ENCODE data around the gene ARMS2.

Gene ARMS2

DNA sequence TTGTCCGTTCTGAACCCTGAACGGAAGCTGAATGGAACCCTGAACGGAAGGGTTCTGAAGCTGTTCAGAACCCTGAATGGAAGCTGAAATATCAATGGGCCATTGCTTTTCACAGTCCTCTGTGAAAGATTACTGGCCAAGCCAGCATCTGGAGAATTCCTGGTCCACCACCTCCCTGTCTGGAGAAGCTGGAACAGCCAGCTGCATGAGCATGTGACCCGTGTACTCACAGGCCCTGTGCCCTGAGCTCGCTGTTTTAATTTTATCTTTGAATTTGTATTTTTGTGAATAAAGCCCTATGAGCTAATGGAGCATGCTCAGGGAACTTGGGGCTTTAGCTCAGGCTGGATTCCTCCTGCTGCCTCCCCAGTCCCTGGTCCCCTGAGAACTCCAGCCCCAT, 44.1 kb downstream of the ARMS2 start:
- peaks cover 21% of the 10 kb centered on the region for H3K36me3 ChIP-seq (ENCODE audit: control insufficient read depth, insufficient read depth, low read length, severe bottlenecking)
- no peak for DNase-seq (ENCODE audit: low read depth)
- H3K4me1 ChIP-seq (ENCODE audit: control insufficient read depth, insufficient read depth, low read length), result peaks cover 48% of the 10 kb centered on the region
- H3K27me3 ChIP-seq (replicated peaks; ENCODE audit: control insufficient read depth, insufficient read depth, low read length), result no peaks in the 10 kb centered on the region
- H3K9me3 ChIP-seq (ENCODE audit: control insufficient read depth, low read length), result no peaks in the 10 kb centered on the region
- peak overlapping the region; percentile 64 for H3K9ac ChIP-seq (ENCODE audit: low read length)
- H3K4me3 ChIP-seq (ENCODE audit: low read length), result no peak overlapping the region

DNA sequence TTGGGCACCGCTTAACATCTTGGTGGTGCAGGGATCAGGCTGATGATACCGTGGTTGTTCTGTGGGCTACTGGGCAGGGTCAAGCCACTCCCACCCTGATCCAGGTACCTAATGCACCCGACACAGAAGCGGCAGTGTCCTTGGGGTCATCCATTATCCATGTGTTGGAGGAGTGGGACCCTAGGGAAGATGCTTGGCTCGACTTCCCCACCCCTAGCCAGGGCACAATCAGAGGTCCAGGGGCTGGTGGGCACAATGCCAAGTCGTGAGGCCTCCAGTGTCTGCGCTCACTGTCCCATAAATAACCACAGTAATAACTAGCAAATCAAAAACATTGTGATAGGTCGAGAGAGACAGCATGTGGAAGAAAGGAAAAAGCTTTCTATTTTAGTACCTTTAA, 44.6 kb downstream of the ARMS2 start:
- no peaks in the 10 kb centered on the region for H3K9me3 ChIP-seq (ENCODE audit: control insufficient read depth, low read length)
- H3K4me3 ChIP-seq (ENCODE audit: low read length), result no peak overlapping the region
- H3K27me3 ChIP-seq (replicated peaks; ENCODE audit: control insufficient read depth, insufficient read depth, low read length), result no peaks in the 10 kb centered on the region
- peak overlapping the region; percentile 64 for H3K9ac ChIP-seq (ENCODE audit: low read length)
- peaks cover 21% of the 10 kb centered on the region for H3K36me3 ChIP-seq (ENCODE audit: control insufficient read depth, insufficient read depth, low read length, severe bottlenecking)
- peaks cover 43% of the 10 kb centered on the region for H3K4me1 ChIP-seq (ENCODE audit: control insufficient read depth, insufficient read depth, low read length)
- DNase-seq (ENCODE audit: low read depth), result no peak

DNA sequence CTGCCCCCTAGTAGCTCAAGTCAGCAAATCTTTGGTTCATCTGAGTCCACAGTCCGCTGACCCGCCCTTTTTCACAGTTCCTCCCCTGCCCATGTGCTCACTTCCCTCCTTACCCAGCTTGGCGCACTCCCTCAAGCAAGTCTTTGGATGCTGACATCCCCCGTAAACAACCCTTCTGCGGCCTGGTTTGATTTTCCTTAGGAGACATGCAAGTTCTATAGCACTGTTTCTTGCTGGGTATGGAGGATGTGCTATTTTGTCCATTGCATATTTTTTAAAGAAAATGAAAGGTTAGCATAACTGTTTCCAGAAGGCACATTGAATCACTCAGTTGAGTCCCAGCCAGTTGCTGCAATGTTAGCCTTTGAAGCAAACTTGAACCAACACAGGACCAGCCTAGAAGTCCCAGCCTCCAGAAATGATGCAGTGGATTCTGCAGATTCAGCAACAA, 45.1 kb downstream of the ARMS2 start:
- peak overlapping the region; percentile 64 for H3K9ac ChIP-seq (ENCODE audit: low read length)
- H3K4me3 ChIP-seq (ENCODE audit: low read length), result no peak overlapping the region
- peaks cover 21% of the 10 kb centered on the region for H3K36me3 ChIP-seq (ENCODE audit: control insufficient read depth, insufficient read depth, low read length, severe bottlenecking)
- no peaks in the 10 kb centered on the region for H3K27me3 ChIP-seq (replicated peaks; ENCODE audit: control insufficient read depth, insufficient read depth, low read length)
- peaks cover 42% of the 10 kb centered on the region for H3K4me1 ChIP-seq (ENCODE audit: control insufficient read depth, insufficient read depth, low read length)
- no peaks in the 10 kb centered on the region for H3K9me3 ChIP-seq (ENCODE audit: control insufficient read depth, low read length)
- DNase-seq (ENCODE audit: low read depth), result peak; percentile 85

DNA sequence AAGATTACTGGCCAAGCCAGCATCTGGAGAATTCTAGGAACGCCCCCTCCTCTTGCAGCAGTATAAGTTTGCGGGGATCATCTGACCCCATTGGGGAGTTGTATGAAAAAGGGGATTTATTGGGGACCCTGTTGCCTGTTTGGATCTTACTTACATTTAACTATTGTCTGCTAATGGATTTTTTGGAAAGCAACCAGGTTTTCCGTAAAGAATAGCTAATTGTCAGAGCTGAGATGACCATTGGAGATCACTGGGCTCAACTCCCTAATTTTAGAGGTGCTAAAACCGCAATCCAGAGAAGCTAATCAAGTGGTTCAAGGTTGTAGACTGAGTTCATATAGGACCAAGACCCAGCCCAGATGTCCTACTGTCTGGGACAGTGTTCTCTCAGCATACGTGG, 45.7 kb downstream of the ARMS2 start:
- Histone ChIP-seq H3K4me3 (ENCODE audit: low read length) (no peak overlapping the region), H3K9ac (ENCODE audit: low read length) (no peak overlapping the region), H3K27me3 (replicated peaks; ENCODE audit: control insufficient read depth, insufficient read depth, low read length) (no peaks in the 10 kb centered on the region), H3K36me3 (ENCODE audit: control insufficient read depth, insufficient read depth, low read length, severe bottlenecking) (peaks cover 21% of the 10 kb centered on the region), H3K9me3 (ENCODE audit: control insufficient read depth, low read length) (no peaks in the 10 kb centered on the region), H3K4me1 (ENCODE audit: control insufficient read depth, insufficient read depth, low read length) (peaks cover 39% of the 10 kb centered on the region)
- no peak for DNase-seq (ENCODE audit: low read depth)

DNA sequence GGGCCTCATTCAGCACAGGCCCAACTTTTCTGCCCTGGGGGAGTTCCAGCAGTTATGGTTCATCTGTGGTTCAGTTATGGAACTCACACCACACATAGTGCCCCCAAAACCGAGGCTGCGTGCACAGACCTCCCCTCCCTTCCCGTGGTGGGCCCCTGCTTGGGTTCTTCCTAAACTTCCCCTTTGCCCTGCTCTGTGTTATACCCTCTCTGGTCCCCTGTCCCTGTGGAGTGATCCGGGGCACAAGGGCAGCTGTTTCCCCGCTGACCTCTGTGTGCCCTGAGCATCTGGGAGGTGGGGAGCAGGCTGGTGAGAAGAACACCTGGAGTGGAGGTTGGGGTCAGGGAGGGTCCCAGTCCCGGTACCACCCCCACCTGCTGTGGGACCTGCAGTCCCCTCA, 46.3 kb downstream of the ARMS2 start:
- Histone ChIP-seq H3K9ac (ENCODE audit: low read length) (no peak overlapping the region), H3K4me3 (ENCODE audit: low read length) (no peak overlapping the region), H3K9me3 (ENCODE audit: control insufficient read depth, low read length) (no peaks in the 10 kb centered on the region), H3K4me1 (ENCODE audit: control insufficient read depth, insufficient read depth, low read length) (peaks cover 35% of the 10 kb centered on the region), H3K27me3 (replicated peaks; ENCODE audit: control insufficient read depth, insufficient read depth, low read length) (no peaks in the 10 kb centered on the region), H3K36me3 (ENCODE audit: control insufficient read depth, insufficient read depth, low read length, severe bottlenecking) (peaks cover 21% of the 10 kb centered on the region)
- DNase-seq (ENCODE audit: low read depth), result no peak

DNA sequence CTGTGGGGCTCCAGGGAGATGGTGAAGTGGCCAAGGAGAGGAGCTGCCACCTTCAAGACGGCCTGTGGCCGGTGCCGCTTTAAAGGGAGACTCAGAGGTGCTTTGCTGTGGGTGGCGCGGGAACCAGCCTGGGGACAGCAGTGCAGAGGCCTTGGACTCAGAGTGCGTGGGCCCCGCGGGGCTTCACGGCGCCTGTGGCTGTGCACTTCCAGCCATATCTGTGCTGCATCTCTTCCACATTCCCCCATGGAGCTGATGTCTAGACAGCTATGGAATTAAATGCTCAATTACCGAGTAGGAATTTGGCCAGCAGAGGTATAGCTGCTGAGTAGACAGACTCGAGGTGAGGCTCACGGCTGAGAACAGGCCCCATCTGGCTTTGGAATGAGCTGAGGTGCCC, 48.6 kb downstream of the ARMS2 start:
- Histone ChIP-seq H3K4me1 (ENCODE audit: control insufficient read depth, insufficient read depth, low read length) (peaks cover 32% of the 10 kb centered on the region), H3K9me3 (ENCODE audit: control insufficient read depth, low read length) (no peaks in the 10 kb centered on the region), H3K27me3 (replicated peaks; ENCODE audit: control insufficient read depth, insufficient read depth, low read length) (no peaks in the 10 kb centered on the region), H3K36me3 (ENCODE audit: control insufficient read depth, insufficient read depth, low read length, severe bottlenecking) (peaks cover 41% of the 10 kb centered on the region), H3K9ac (ENCODE audit: low read length) (no peak overlapping the region), H3K4me3 (ENCODE audit: low read length) (no peak overlapping the region)
- DNase-seq (ENCODE audit: low read depth), result no peak

DNA sequence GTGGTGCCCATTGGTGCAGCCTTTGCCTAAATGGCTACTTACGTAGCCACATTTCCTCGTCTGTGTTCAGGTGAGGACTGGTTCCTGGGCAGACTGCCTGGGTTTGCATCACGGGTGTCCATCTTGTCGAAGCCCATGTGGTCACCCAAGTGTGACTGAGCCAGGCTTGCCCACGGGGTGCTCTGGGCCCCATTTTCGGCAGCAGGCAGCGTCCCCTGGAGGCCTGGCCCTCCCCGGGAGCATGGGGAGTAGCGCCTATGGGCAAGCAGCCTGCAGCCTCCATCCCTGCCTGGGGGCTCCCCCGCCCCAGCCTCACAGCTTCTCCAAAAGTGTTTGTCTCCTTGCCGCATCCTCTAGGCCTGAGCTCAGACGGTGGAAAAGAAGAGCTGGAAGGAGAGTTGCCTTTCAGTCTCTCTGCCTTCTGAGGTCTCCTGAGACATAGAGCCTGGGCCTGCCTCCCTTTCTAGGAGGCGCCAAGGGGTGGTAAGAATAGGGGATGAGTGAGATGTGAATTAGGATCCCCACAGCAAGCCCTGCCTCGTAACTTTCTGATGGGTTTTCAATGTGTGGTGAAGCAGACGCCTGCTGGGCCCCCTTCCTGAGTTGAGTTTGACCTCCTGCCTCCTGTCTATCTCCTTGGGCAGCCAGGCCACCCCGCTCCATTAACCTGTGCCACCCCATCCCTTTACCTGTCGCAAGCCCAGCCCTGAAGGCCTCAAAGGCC, 49.6 kb downstream of the ARMS2 start:
- Histone ChIP-seq H3K36me3 (ENCODE audit: control insufficient read depth, insufficient read depth, low read length, severe bottlenecking) (peaks cover 52% of the 10 kb centered on the region), H3K9me3 (ENCODE audit: control insufficient read depth, low read length) (no peaks in the 10 kb centered on the region), H3K4me3 (ENCODE audit: low read length) (no peak overlapping the region), H3K4me1 (ENCODE audit: control insufficient read depth, insufficient read depth, low read length) (peaks cover 21% of the 10 kb centered on the region), H3K27me3 (replicated peaks; ENCODE audit: control insufficient read depth, insufficient read depth, low read length) (no peaks in the 10 kb centered on the region), H3K9ac (ENCODE audit: low read length) (peak overlapping the region; percentile 20)
- DNase-seq (ENCODE audit: low read depth), result no peak

DNA sequence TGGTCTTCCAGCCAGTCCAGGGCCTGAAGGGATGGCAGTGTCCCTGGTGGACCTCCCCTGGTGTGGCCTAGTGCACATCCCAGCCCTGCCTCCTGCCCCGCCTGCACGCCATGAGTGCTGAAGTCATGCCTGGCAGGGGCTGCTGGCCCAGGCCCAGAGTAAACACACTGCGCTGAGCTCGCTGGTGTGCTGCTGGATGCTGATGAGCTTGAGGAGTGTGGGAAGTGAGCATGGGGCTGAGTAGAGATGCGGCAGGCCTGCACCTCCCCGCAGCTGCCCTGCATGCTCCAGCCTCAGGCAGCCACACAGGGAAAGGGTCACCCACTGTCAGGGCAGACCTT, 50.1 kb downstream of the ARMS2 start:
- H3K4me3 ChIP-seq (ENCODE audit: low read length), result no peak overlapping the region
- H3K36me3 ChIP-seq (ENCODE audit: control insufficient read depth, insufficient read depth, low read length, severe bottlenecking), result peaks cover 57% of the 10 kb centered on the region
- H3K27me3 ChIP-seq (replicated peaks; ENCODE audit: control insufficient read depth, insufficient read depth, low read length), result no peaks in the 10 kb centered on the region
- H3K9ac ChIP-seq (ENCODE audit: low read length), result no peak overlapping the region
- H3K9me3 ChIP-seq (ENCODE audit: control insufficient read depth, low read length), result no peaks in the 10 kb centered on the region
- DNase-seq (ENCODE audit: low read depth), result peak; percentile 93
- H3K4me1 ChIP-seq (ENCODE audit: control insufficient read depth, insufficient read depth, low read length), result peaks cover 16% of the 10 kb centered on the region

DNA sequence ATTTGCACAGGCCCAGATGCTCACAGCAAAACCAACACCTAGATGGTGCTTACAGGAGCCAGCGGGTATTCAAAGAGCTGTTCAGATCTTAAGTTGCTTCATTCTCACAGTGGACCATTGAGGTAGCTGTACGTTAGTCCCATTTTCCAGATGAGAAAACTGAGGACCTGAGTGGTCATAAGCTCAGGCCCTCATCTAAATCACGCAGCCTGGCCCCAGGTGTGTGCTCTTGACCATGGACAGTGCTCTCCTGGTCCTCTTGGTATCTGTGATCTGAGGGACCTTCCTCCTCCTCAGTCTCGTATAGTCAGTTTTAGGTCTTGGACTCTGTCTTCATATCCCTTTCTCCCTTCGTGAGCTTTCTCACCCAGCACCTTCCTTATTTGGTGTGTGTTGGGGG, 50.6 kb downstream of the ARMS2 start:
- H3K4me3 ChIP-seq (ENCODE audit: low read length), result no peak overlapping the region
- no peaks in the 10 kb centered on the region for H3K9me3 ChIP-seq (ENCODE audit: control insufficient read depth, low read length)
- no peak for DNase-seq (ENCODE audit: low read depth)
- peaks cover 13% of the 10 kb centered on the region for H3K4me1 ChIP-seq (ENCODE audit: control insufficient read depth, insufficient read depth, low read length)
- H3K9ac ChIP-seq (ENCODE audit: low read length), result no peak overlapping the region
- H3K27me3 ChIP-seq (replicated peaks; ENCODE audit: control insufficient read depth, insufficient read depth, low read length), result no peaks in the 10 kb centered on the region
- peaks cover 61% of the 10 kb centered on the region for H3K36me3 ChIP-seq (ENCODE audit: control insufficient read depth, insufficient read depth, low read length, severe bottlenecking)

DNA sequence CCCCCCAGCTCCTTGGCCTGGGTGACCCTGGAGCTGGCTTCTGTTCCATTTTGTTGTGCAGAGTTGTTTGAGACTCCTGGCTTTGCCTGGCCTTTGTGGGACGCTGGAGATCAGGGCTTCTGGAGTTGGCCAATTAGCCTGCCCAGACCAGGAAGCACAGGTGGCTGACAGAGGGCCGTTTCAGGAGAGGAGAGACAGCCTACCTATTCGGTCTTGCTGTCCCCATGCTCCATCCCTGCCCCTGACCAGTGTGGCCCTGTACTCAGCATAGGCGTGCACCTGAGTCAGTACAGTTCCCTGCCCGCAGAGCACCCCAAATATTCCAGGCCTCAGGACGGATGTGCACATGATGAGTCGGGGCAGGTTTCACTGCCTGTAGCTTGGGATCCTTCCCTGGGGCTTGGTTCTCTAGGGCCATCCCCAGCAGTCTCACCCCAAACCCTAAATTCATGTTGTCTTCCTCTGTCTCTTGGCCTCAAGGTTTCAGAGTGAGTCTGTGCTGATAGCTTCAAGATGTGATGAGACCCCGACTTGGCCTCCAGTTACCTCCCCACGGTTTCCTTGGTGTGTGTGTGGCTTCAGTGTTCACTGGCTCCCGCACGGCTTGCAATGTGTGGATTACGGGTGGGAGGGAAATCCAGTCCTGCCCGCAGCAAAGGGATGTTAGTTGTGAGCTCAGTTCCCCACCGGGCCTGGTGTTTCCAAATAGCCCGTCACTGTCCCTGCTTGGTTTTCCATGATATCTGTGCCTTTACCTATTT, 51.6 kb downstream of the ARMS2 start:
- H3K27me3 ChIP-seq (replicated peaks; ENCODE audit: control insufficient read depth, insufficient read depth, low read length), result no peaks in the 10 kb centered on the region
- no peak overlapping the region for H3K9ac ChIP-seq (ENCODE audit: low read length)
- peaks cover 68% of the 10 kb centered on the region for H3K36me3 ChIP-seq (ENCODE audit: control insufficient read depth, insufficient read depth, low read length, severe bottlenecking)
- no peak for DNase-seq (ENCODE audit: low read depth)
- H3K4me1 ChIP-seq (ENCODE audit: control insufficient read depth, insufficient read depth, low read length), result peaks cover 8% of the 10 kb centered on the region
- no peaks in the 10 kb centered on the region for H3K9me3 ChIP-seq (ENCODE audit: control insufficient read depth, low read length)
- H3K4me3 ChIP-seq (ENCODE audit: low read length), result no peak overlapping the region

Data from adipocyte (in vitro differentiated cells).